Tibial artery (tissue), 4 donors: ENCODE measurements around the gene UVSSA.
"Not testable (repeated sequence)": the region's sequence is repeated elsewhere in the genome, so short reads cannot be mapped to it uniquely, and the experiment has no call there.

Experiments used
- DNase-seq, 2 donors: peaks; one replicate each; pipeline ENCODE4 v3.0.0-alpha.2; 2019
- H3K27ac ChIP-seq, 2 donors: fragments of 200-600 bp; sonication (generic) in 1 of 2; 1 replicate in 1 of 2; 2 replicates in 1 of 2; pipeline ENCODE4 v1.5.1; 2018 to 2019; ENCODE audit warnings: mild to moderate bottlenecking in 1 of 2
- H3K27me3 ChIP-seq, 2 donors: fragments of 200-600 bp; sonication (generic) in 1 of 2; one replicate each; pipeline versions ENCODE4 v1.5.1 to v1.6.0; 2016 to 2019
- H3K36me3 ChIP-seq, 3 donors: fragments of 200-600 bp; sonication (generic) in 2 of 3; one replicate each; pipeline ENCODE4 v1.5.1; 2016 to 2019; ENCODE audit warnings: mild to moderate bottlenecking in 2 of 3
- H3K4me1 ChIP-seq, 4 donors: fragments of 200-600 bp; sonication (generic) in 2 of 4; 1 replicate in 3 of 4; 2 replicates in 1 of 4; pipeline ENCODE4 v1.5.1; 2016 to 2019
- H3K4me3 ChIP-seq, 2 donors: fragments of 200-600 bp; sonication (generic) in 1 of 2; 1 replicate in 1 of 2; 2 replicates in 1 of 2; pipeline ENCODE4 v1.5.1; 2018 to 2019; ENCODE audit warnings: mild to moderate bottlenecking in 2 of 2
- H3K9me3 ChIP-seq, 3 donors: fragments of 200-600 bp; sonication (generic) in 1 of 3; one replicate each; pipeline ENCODE4 v1.5.1; 2016 to 2019
- CTCF ChIP-seq, 2 experiments: fragments of 200-600 bp in 1 of 2; fragments of 450-650 bp in 1 of 2; IDR thresholded peaks; one replicate each; pipeline ENCODE4 v1.5.1; 2017 to 2019; ENCODE audit warnings: antibody characterized with exemption in 2 of 2, mild to moderate bottlenecking in 1 of 2, moderate library complexity in 1 of 2
- intact Hi-C: fragments of 100-400 bp; cut with DNase I; formaldehyde crosslinking; loops from one replicate; pipeline ENCODE4 v1.15.0; 2023; ENCODE audit warnings: low total_unique reads

The UVSSA gene

GRCh38 chr4:1329408-1330371 is 17.3 kb upstream of the UVSSA start:
- intact Hi-C loops = no loop called here
- no peaks in the 10 kb centered on the region for H3K27me3 ChIP-seq
- H3K9me3 ChIP-seq = no peaks in the 10 kb centered on the region
- H3K4me3 ChIP-seq = no peak overlapping the region
- no peak for DNase-seq
- H3K27ac ChIP-seq = no peak overlapping the region
- peaks cover 27 to 92% (median 82%) of the 10 kb centered on the region in 3 donors for H3K36me3 ChIP-seq
- TF ChIP-seq CTCF (IDR thresholded peaks at IDR 0.05) = no peak
- H3K4me1 ChIP-seq = peaks cover 0 to 6% (median 0%) of the 10 kb centered on the region in 4 donors

GRCh38 chr4:1330761-1331590 is 16.0 kb upstream of the UVSSA start:
- no peak overlapping the region for H3K4me3 ChIP-seq
- H3K27ac ChIP-seq = no peak overlapping the region
- no peaks in the 10 kb centered on the region for H3K9me3 ChIP-seq
- H3K36me3 ChIP-seq = peaks cover 28 to 87% (median 78%) of the 10 kb centered on the region in 3 donors
- intact Hi-C loops = no loop called here
- H3K4me1 ChIP-seq = peaks cover 0 to 6% (median 0%) of the 10 kb centered on the region in 4 donors
- no peak for DNase-seq
- no peaks in the 10 kb centered on the region for H3K27me3 ChIP-seq
- no peak for TF ChIP-seq CTCF (IDR thresholded peaks at IDR 0.05)

GRCh38 chr4:1331591-1332353 is 15.2 kb upstream of the UVSSA start:
- H3K27ac ChIP-seq = no peak overlapping the region
- H3K27me3 ChIP-seq = no peaks in the 10 kb centered on the region
- no peak for DNase-seq
- intact Hi-C loops = no loop called here
- TF ChIP-seq CTCF (IDR thresholded peaks at IDR 0.05) = no peak
- H3K4me3 ChIP-seq = no peak overlapping the region
- peaks cover 0 to 6% (median 0%) of the 10 kb centered on the region in 4 donors for H3K4me1 ChIP-seq
- no peaks in the 10 kb centered on the region for H3K9me3 ChIP-seq
- H3K36me3 ChIP-seq = peaks cover 36 to 87% (median 78%) of the 10 kb centered on the region in 3 donors

GRCh38 chr4:1332686-1333085 is 14.3 kb upstream of the UVSSA start:
- no peak for TF ChIP-seq CTCF (IDR thresholded peaks at IDR 0.05)
- Histone ChIP-seq H3K4me1 (peaks cover 0 to 6% (median 0%) of the 10 kb centered on the region in 4 donors), H3K27ac (no peak overlapping the region), H3K36me3 (peaks cover 40 to 87% (median 78%) of the 10 kb centered on the region in 3 donors), H3K27me3 (no peaks in the 10 kb centered on the region), H3K4me3 (no peak overlapping the region), H3K9me3 (no peaks in the 10 kb centered on the region)
- peak in 1 of 2 donors; percentile 62 for DNase-seq
- intact Hi-C loops = no loop called here

- peaks cover 0 to 6% (median 0%) of the 10 kb centered on the region in 4 donors for H3K4me1 ChIP-seq
- no peak overlapping the region for H3K4me3 ChIP-seq
- H3K27ac ChIP-seq = no peak overlapping the region
- H3K9me3 ChIP-seq = no peaks in the 10 kb centered on the region
- H3K36me3 ChIP-seq = peaks cover 40 to 87% (median 78%) of the 10 kb centered on the region in 3 donors
- H3K27me3 ChIP-seq = no peaks in the 10 kb centered on the region
- peak in 1 of 2 donors; percentile 64 for DNase-seq
- TF ChIP-seq CTCF (IDR thresholded peaks at IDR 0.05) = no peak
- intact Hi-C loops = no loop called here
Measured at GRCh38 chr4:1333256-1333655, 13.8 kb upstream of the UVSSA start.

- H3K36me3 ChIP-seq = peaks cover 41 to 87% (median 78%) of the 10 kb centered on the region in 3 donors
- H3K27ac ChIP-seq, H3K4me1 ChIP-seq, intact Hi-C loops, H3K4me3 ChIP-seq, DNase-seq, H3K9me3 ChIP-seq, H3K27me3 ChIP-seq: not testable (repeated sequence)
Measured at GRCh38 chr4:1333851-1334578, 13.0 kb upstream of the UVSSA start.
